Naive thymus-derived CD4-positive, alpha-beta T cell (primary cell): ENCODE results near the gene ETS2. TPM values are rescaled to one million over a fixed set of nuclear protein-coding genes. Genes with fewer than 3 reads are reported as not detected.

ENCODE experiments used
- ATAC-seq: fragments of 150-1000 bp; cut with Tn5 transposase; 2 replicates; pipeline ENCODE4 v1.10.0; 2021; ENCODE audit warnings: mild to moderate bottlenecking, moderate library complexity
- CTCF ChIA-PET: fragments of 350-600 bp; sonication (Branson Sonifier 250); formaldehyde crosslinking; loops from one replicate; lab custom pipeline; 2021; ENCODE audit warnings: antibody characterized with exemption; lab: Charles Lee
- POLR2A ChIA-PET: fragments of 350-600 bp; sonication (Branson Sonifier 250); formaldehyde crosslinking; loops from one replicate; lab custom pipeline; 2021; ENCODE audit warnings: antibody characterized with exemption, inconsistent platforms; lab: Charles Lee
- DNase-seq, 9 donors: peaks; one replicate each; pipeline versions ENCODE4 v3.0.0 to v3.0.0-alpha.2; 2020 to 2022; ENCODE audit warnings: mixed read lengths in 1 of 9
- H3K27ac ChIP-seq: one replicate; pipeline ENCODE4 v1.7.0; 2013; ENCODE audit warnings: mild to moderate bottlenecking, low read depth, low read length, moderate library complexity
- H3K27me3 ChIP-seq, 2 donors: one replicate each; pipeline ENCODE4 v1.7.0; 2013; ENCODE audit warnings: low read length in 2 of 2, mild to moderate bottlenecking in 2 of 2, moderate library complexity in 2 of 2; ENCODE audit not compliant: control insufficient read depth in 2 of 2, insufficient read depth in 2 of 2
- H3K36me3 ChIP-seq, 3 experiments: 1 replicate in 2 of 3; 2 replicates in 1 of 3; pipeline ENCODE4 v1.7.0; 2013; ENCODE audit warnings: low read length in 3 of 3, mild to moderate bottlenecking in 3 of 3, moderate library complexity in 1 of 3; ENCODE audit not compliant: insufficient read depth in 3 of 3, control insufficient read depth in 2 of 3
- H3K4me1 ChIP-seq, 2 donors: one replicate each; pipeline ENCODE4 v1.7.0; 2013; ENCODE audit warnings: low read length in 2 of 2, mild to moderate bottlenecking in 2 of 2, moderate library complexity in 1 of 2; ENCODE audit not compliant: control insufficient read depth in 2 of 2, insufficient read depth in 2 of 2
- H3K4me3 ChIP-seq: 2 replicates; pipeline ENCODE4 v1.7.0; 2013; ENCODE audit warnings: mild to moderate bottlenecking, low read length
- H3K9me3 ChIP-seq, 3 experiments: 1 replicate in 2 of 3; 2 replicates in 1 of 3; pipeline ENCODE4 v1.7.0; 2013; ENCODE audit warnings: low read length in 3 of 3; ENCODE audit not compliant: control insufficient read depth in 2 of 3
- H3K27ac Mint-ChIP-seq, 9 donors: one replicate each; pipeline ENCODE4 v1.8.0; 2020 to 2022; ENCODE audit warnings: mixed read lengths in 9 of 9, mild to moderate bottlenecking in 8 of 9, moderate library complexity in 5 of 9, inconsistent platforms in 2 of 9
- H3K27me3 Mint-ChIP-seq, 5 donors: one replicate each; pipeline ENCODE4 v1.8.0; 2021 to 2022; ENCODE audit warnings: mixed read lengths in 5 of 5, mild to moderate bottlenecking in 1 of 5
- H3K36me3 Mint-ChIP-seq, 5 donors: one replicate each; pipeline ENCODE4 v1.8.0; 2020 to 2022; ENCODE audit warnings: mixed read lengths in 5 of 5, mild to moderate bottlenecking in 3 of 5, inconsistent platforms in 1 of 5
- H3K4me1 Mint-ChIP-seq, 7 donors: one replicate each; pipeline ENCODE4 v1.8.0; 2020 to 2022; ENCODE audit warnings: mixed read lengths in 7 of 7, mild to moderate bottlenecking in 3 of 7, inconsistent platforms in 1 of 7
- H3K4me3 Mint-ChIP-seq, 10 donors: one replicate each; pipeline ENCODE4 v1.8.0; 2020 to 2022; ENCODE audit warnings: mild to moderate bottlenecking in 10 of 10, mixed read lengths in 10 of 10, moderate library complexity in 6 of 10, inconsistent platforms in 2 of 10
- H3K9me3 Mint-ChIP-seq, 11 donors: one replicate each; pipeline ENCODE4 v1.8.0; 2020 to 2022; ENCODE audit warnings: mixed read lengths in 11 of 11, mild to moderate bottlenecking in 4 of 11, inconsistent platforms in 1 of 11, moderate library complexity in 1 of 11
- intact Hi-C, 2 donors: fragments of 100-400 bp; cut with micrococcal nuclease; formaldehyde crosslinking; loops; one replicate each; pipeline ENCODE4 v1.15.1; 2023
- polyA plus RNA-seq, 2 donors: library from polyadenylated mRNA; unstranded; fragments of 300-500 nt; fragmentation: Illumina TruSeq; gene quantifications; one replicate each; pipeline ENCODE4 v1.2.3, GENCODE V29; 2021
- total RNA-seq, 6 experiments: library from RNA in 5 of 6; stranded (reverse) in 5 of 6; gene quantifications; 1 replicate in 5 of 6; 2 replicates in 1 of 6; pipeline ENCODE4 v1.2.3 and lab custom pipeline; 2021 to 2026

ETS2 gene
- total and polyA plus RNA-seq, 7 experiments from 2014 or later = 3.4 to 61.1 (median 17.1) TPM

DNA sequence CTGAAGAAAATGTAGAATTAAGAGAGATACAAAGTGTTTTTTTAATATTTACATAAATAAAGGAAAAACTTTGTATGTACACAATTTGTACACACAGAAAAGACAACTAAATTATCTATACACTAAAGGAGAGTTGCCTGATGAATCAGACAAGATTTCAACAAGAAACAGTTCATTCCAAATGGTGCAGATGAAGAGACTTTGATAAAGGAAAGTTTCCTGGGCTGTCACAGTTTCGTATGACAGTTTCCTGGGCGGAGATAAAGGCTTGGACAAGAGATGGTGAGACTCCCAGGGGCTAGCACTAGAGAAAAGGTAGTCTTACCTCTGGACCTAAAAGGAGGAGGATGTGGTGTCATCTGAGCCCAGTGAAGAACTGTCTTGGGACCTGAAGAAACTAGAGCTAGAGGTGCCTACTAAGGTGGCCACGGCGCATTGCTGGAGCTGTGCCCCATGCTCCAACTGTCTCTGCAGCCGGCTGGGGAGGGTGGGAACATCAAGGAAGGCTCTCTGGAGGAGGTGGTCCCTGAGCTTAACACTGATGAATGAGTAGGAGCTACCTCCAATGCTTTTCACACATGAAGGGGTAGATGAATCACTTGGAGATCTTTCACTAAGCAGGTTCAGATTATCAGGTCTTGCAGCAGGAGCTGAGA is 32.2 kb downstream of the ETS2 start:
- H3K36me3 ChIP-seq = no peaks in the 10 kb centered on the region
- H3K27ac ChIP-seq = no peak overlapping the region
- H3K27me3 ChIP-seq = no peaks in the 10 kb centered on the region
- DNase-seq (no peak), ATAC-seq (no peak)
- H3K4me3 Mint-ChIP-seq = no peak overlapping the region
- intact Hi-C loops = loop anchor here in 1 of 2 donors (10.0 kb wide), 1 partner anchor 77 kb away; no protein-coding TSS in a partner anchor
- ChIA-PET POLR2A (no interaction called here), CTCF (no interaction called here)
- H3K9me3 Mint-ChIP-seq = peaks cover 0 to 1% (median 0%) of the 10 kb centered on the region in 11 donors
- no peak overlapping the region for H3K27ac Mint-ChIP-seq
- no peaks in the 10 kb centered on the region for H3K4me1 ChIP-seq
- no peaks in the 10 kb centered on the region for H3K9me3 ChIP-seq
- no peak overlapping the region for H3K4me3 ChIP-seq
- peaks cover 0 to 7% (median 4%) of the 10 kb centered on the region in 5 donors for H3K27me3 Mint-ChIP-seq
- H3K4me1 Mint-ChIP-seq = peaks cover 0 to 4% (median 0%) of the 10 kb centered on the region in 7 donors
- no peaks in the 10 kb centered on the region for H3K36me3 Mint-ChIP-seq

DNA sequence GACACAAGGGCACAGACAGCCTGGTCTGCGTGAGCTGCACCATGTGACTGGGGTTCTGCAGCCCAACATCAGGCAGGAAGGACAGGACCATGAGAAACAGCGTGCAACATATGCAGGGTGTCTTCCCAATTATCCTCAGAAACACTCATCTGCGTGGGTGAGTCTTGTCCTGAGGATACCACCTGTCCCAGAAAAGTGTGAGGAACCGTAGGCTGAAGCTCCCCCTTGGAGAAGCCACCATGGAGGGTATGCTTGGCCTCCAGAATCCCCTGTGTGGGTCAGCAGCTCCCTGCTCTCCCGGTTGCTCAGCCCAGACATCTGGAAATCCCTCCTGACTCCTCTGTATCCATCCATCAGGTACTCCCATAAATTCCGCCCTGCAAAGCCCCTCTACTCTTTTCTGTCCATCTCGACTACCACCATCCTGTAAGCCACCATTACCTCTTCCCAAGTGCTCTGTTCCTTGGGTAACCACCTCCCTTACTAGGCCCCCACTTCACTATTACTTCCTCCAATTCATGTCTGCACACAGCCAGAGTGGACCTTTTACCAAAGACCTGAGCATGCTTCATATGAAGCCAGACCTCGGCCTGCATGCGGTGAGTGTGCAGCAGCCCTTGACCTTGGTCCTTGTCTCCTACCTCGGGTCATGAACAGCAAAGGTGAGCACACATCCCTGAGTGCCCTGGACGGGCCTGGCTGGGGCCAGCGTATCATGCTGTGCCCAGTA is 33.0 kb downstream of the ETS2 start:
- POLR2A ChIA-PET = no interaction called here
- no peaks in the 10 kb centered on the region for H3K36me3 ChIP-seq
- intact Hi-C loops = loop anchor here in 1 of 2 donors (10.0 kb wide), 1 partner anchor 76 kb away; no protein-coding TSS in a partner anchor
- no peak overlapping the region for H3K4me3 Mint-ChIP-seq
- H3K4me1 ChIP-seq = no peaks in the 10 kb centered on the region
- H3K9me3 ChIP-seq = no peaks in the 10 kb centered on the region
- no peak overlapping the region for H3K27ac Mint-ChIP-seq
- no peak overlapping the region for H3K27ac ChIP-seq
- CTCF ChIA-PET = no interaction called here
- no peak for ATAC-seq
- no peaks in the 10 kb centered on the region for H3K36me3 Mint-ChIP-seq
- no peak for DNase-seq
- peaks cover 0 to 4% (median 0%) of the 10 kb centered on the region in 7 donors for H3K4me1 Mint-ChIP-seq
- H3K27me3 ChIP-seq = no peaks in the 10 kb centered on the region
- H3K4me3 ChIP-seq = no peak overlapping the region
- peaks cover 0 to 1% (median 0%) of the 10 kb centered on the region in 11 donors for H3K9me3 Mint-ChIP-seq
- peaks cover 0 to 7% (median 4%) of the 10 kb centered on the region in 5 donors for H3K27me3 Mint-ChIP-seq

DNA sequence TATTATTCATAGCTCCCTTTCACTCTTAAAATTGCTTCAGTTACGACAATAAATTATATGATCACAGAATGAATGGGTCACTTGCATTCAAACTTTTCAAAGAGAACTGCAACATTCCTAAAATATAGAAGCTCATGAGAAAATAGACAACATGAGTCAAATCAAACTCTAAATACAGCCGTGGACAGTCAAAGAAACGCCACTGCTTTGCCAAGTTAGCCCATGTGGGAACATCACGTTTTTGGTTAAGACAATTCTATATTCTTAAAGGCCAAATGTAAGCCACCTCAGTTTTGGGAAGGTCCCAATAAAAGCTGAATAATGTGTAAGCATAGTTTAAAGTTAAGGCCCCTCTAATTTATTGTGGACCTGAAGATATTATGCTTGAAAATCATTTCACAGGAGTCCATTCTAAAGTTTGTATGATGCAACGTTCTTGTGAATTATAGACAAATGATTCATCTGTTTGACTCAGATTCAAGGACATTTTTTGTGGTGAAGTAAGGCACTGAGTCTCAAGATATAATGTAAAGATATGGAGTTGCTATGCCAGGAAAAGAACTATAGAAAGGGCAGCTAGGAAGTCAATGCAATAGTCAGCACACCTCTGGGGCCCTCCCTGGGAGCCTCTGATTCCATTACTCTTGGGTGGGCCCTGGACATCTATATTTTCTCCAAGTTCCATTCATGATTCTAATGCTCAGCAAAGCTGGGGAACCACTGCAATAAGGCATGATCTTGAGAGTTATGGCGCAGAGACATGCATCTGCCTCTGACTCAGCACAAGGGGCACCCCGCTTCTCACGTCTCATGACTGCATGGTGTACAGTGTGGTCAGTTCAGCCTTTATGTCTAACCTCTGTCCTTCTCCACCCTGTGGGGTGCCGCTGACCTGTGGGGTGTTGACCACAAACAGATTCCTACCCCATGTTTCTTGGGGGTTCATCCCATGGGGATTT is 33.9 kb downstream of the ETS2 start:
- ATAC-seq (peak; percentile 47), DNase-seq (no peak)
- ChIA-PET POLR2A (no interaction called here), CTCF (no interaction called here)
- Histone ChIP-seq H3K9me3 (no peaks in the 10 kb centered on the region), H3K27me3 (no peaks in the 10 kb centered on the region), H3K4me3 (no peak overlapping the region), H3K36me3 (no peaks in the 10 kb centered on the region), H3K27ac (no peak overlapping the region), H3K4me1 (no peaks in the 10 kb centered on the region)
- Mint-ChIP-seq H3K9me3 (peaks cover 0 to 1% (median 0%) of the 10 kb centered on the region in 11 donors), H3K4me3 (no peak overlapping the region), H3K36me3 (no peaks in the 10 kb centered on the region), H3K4me1 (peaks cover 0 to 4% (median 0%) of the 10 kb centered on the region in 7 donors), H3K27me3 (peaks cover 0 to 5% (median 0%) of the 10 kb centered on the region in 5 donors), H3K27ac (no peak overlapping the region)
- intact Hi-C loops = loop anchor here in 1 of 2 donors (10.0 kb wide), 1 partner anchor 75 kb away; no protein-coding TSS in a partner anchor

DNA sequence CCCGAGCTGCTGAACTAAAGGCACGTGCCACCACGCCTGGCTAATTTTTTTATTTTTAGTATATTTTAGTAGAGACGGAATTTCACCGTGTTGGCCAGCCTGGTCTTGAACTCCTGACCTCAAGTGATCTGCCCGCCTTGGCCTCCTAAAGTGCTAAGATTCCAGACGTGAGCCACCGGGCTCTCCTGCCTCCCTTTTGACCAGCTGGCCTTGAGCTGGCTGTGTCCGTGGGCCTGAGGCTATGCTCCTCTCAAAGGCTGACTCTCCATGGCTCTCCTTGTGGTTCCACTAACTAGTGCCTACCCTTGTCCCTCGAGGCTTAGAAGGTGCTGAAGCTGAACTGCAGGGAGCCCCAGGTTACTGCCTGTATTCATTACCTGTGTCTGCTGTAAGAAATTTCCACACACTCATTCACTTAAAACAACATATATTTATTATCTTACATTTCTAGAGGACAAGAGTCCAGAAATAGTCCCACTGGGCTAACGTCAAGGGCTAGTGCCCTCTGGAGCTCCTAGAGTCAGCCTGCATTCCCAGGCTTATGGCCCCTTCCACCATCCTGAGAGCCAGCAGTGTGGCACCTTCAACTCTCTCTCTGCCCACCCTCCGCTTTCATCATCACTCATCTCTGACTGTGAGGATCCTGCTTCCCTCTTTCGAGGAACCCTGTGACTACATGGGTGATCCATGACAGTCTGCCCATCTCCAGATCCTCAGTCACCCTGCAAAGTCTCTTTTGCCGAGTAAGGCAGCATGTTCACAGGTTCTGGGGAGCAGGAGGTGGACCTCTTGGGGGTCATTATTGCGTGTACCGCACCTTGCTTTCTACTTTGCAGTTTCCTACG is 34.9 kb downstream of the ETS2 start:
- ChIA-PET CTCF (no interaction called here), POLR2A (no interaction called here)
- H3K27ac Mint-ChIP-seq = no peak overlapping the region
- intact Hi-C loops = no loop called here
- DNase-seq (no peak), ATAC-seq (no peak)
- H3K27me3 ChIP-seq = no peaks in the 10 kb centered on the region
- no peaks in the 10 kb centered on the region for H3K4me1 ChIP-seq
- no peak overlapping the region for H3K27ac ChIP-seq
- H3K4me3 Mint-ChIP-seq = no peak overlapping the region
- H3K36me3 Mint-ChIP-seq = peaks cover 0 to 1% (median 0%) of the 10 kb centered on the region in 5 donors
- no peaks in the 10 kb centered on the region for H3K9me3 ChIP-seq
- no peaks in the 10 kb centered on the region for H3K36me3 ChIP-seq
- H3K4me3 ChIP-seq = no peak overlapping the region
- no peaks in the 10 kb centered on the region for H3K27me3 Mint-ChIP-seq
- H3K9me3 Mint-ChIP-seq = no peaks in the 10 kb centered on the region
- peaks cover 0 to 4% (median 0%) of the 10 kb centered on the region in 7 donors for H3K4me1 Mint-ChIP-seq

DNA sequence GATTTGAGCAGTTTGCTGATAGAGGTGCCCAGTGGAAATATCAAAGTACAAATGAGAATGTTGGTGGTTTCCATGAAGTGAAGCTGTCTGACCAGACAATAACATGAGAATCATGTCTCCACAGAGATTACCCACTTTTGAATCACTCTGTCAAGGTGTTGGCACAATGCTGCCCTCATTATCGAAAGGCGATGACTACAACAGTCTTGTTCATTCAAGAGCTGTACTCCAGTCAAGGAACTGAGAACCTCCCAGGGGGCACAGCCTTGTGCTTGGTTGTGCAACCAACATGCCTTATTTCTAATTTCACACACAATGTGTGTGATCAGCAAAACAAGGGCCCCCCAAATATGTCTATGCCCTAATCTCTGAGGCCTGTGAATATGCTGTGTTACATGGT is 35.7 kb downstream of the ETS2 start:
- Histone ChIP-seq H3K27ac (no peak overlapping the region), H3K9me3 (no peaks in the 10 kb centered on the region), H3K27me3 (no peaks in the 10 kb centered on the region), H3K36me3 (no peaks in the 10 kb centered on the region), H3K4me1 (no peaks in the 10 kb centered on the region), H3K4me3 (no peak overlapping the region)
- no peak for DNase-seq
- CTCF ChIA-PET = no interaction called here
- Mint-ChIP-seq H3K36me3 (peaks cover 0 to 1% (median 0%) of the 10 kb centered on the region in 5 donors), H3K9me3 (no peaks in the 10 kb centered on the region), H3K4me3 (no peak overlapping the region), H3K4me1 (peaks cover 0 to 4% (median 0%) of the 10 kb centered on the region in 7 donors), H3K27me3 (no peaks in the 10 kb centered on the region), H3K27ac (no peak overlapping the region)
- no peak for ATAC-seq
- intact Hi-C loops = no loop called here
- POLR2A ChIA-PET = no interaction called here

DNA sequence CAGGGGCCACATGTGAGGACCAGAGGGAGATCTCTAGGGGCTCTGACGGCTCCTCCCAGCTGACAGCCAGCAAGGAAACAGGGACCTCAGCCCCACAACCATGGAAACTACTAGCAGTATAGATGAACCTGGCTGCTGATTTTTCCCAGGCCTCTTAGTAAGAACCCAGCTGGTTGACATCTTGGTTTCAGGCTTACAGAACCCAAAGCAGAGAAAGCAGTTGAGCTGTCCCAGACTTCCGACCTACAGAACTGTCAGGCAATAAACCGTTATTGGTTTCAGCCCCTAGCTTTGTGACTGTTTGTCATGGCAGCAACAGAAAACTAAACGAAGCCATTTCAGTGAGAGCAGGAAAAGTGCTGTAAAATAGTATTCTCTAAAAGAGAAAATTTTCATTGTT is 36.4 kb downstream of the ETS2 start:
- no peak for ATAC-seq
- Histone ChIP-seq H3K4me1 (no peaks in the 10 kb centered on the region), H3K27ac (no peak overlapping the region), H3K27me3 (no peaks in the 10 kb centered on the region), H3K36me3 (no peaks in the 10 kb centered on the region), H3K4me3 (no peak overlapping the region), H3K9me3 (no peaks in the 10 kb centered on the region)
- Mint-ChIP-seq H3K36me3 (peaks cover 0 to 1% (median 0%) of the 10 kb centered on the region in 5 donors), H3K4me1 (peaks cover 0 to 4% (median 0%) of the 10 kb centered on the region in 7 donors), H3K9me3 (no peaks in the 10 kb centered on the region), H3K4me3 (no peak overlapping the region), H3K27me3 (no peaks in the 10 kb centered on the region), H3K27ac (peak overlapping the region in 1 of 9 donors; percentile 39)
- POLR2A ChIA-PET = no interaction called here
- intact Hi-C loops = no loop called here
- CTCF ChIA-PET = no interaction called here
- DNase-seq = no peak
